ENCODE results near the gene TCF7L1. TPM values are rescaled to one million over a fixed set of nuclear protein-coding genes. Genes with fewer than 3 reads are reported as not detected.

The TCF7L1 gene
- total and polyA plus RNA-seq, 11 donors, result 1.9 to 9.8 (median 6.3) TPM

GRCh38 chr2:85277416-85278158, 144.4 kb downstream of the TCF7L1 start:
- ATAC-seq (peak; percentile 70 to 86 (median 83)), DNase-seq (peak; percentile 52 to 75 (median 71))
- 19 to 41% (median 25%) methylated on average over 4 to 15 of the region's 15 CpGs for WGBS, 4 donors
- no peaks in the 10 kb centered on the region for H3K27me3 ChIP-seq
- TF ChIP-seq CTCF (IDR thresholded peaks at IDR 0.05) (no peak), POLR2A (IDR thresholded peaks at IDR 0.05) (no peak)
- peak overlapping the region in 8 of 12 donors; percentile 2 to 37 (median 25) for H3K4me3 ChIP-seq
- H3K9me3 ChIP-seq, result no peaks in the 10 kb centered on the region
- peak overlapping the region; percentile 61 to 83 (median 74) for H3K27ac ChIP-seq
- intact Hi-C loops (cut with DNase I), result no loop called here
- H3K4me1 ChIP-seq, result peaks cover 0 to 51% (median 29%) of the 10 kb centered on the region in 12 donors
- H3K36me3 ChIP-seq, result no peaks in the 10 kb centered on the region

GRCh38 chr2:85278361-85278760, 145.2 kb downstream of the TCF7L1 start:
- no peak for TF ChIP-seq CTCF (IDR thresholded peaks at IDR 0.05)
- TF ChIP-seq POLR2A (IDR thresholded peaks at IDR 0.05), result no peak
- WGBS, 4 donors, result 71 to 73% (median 73%) methylated on average over 2 of the region's 2 CpGs
- no peaks in the 10 kb centered on the region for H3K9me3 ChIP-seq
- peaks cover 0 to under 1% (median 0%) of the 10 kb centered on the region in 9 donors for H3K36me3 ChIP-seq
- DNase-seq (no peak), ATAC-seq (no peak)
- peak overlapping the region in 10 of 12 donors; percentile 61 to 83 (median 76) for H3K27ac ChIP-seq
- peak overlapping the region in 4 of 12 donors; percentile 21 to 33 (median 30) for H3K4me3 ChIP-seq
- peaks cover 0 to 49% (median 29%) of the 10 kb centered on the region in 12 donors for H3K4me1 ChIP-seq
- H3K27me3 ChIP-seq, result no peaks in the 10 kb centered on the region
- intact Hi-C loops (cut with DNase I), result no loop called here

GRCh38 chr2:85281553-85281952, 148.4 kb downstream of the TCF7L1 start:
- intact Hi-C loops (cut with DNase I), result loop anchor here in 3 of 10 donors (5.0 to 10.0 kb wide), 2 partner anchors 39 to 357 kb away; no protein-coding TSS in a partner anchor
- no peaks in the 10 kb centered on the region for H3K9me3 ChIP-seq
- H3K4me3 ChIP-seq, result no peak overlapping the region
- TF ChIP-seq CTCF (IDR thresholded peaks at IDR 0.05) (no peak), POLR2A (IDR thresholded peaks at IDR 0.05) (no peak)
- 80 to 94% (median 87%) methylated on average over 6 of the region's 6 CpGs for WGBS, 4 donors
- DNase-seq (no peak), ATAC-seq (no peak)
- no peaks in the 10 kb centered on the region for H3K27me3 ChIP-seq
- peaks cover 0 to 38% (median 27%) of the 10 kb centered on the region in 12 donors for H3K4me1 ChIP-seq
- H3K36me3 ChIP-seq, result peaks cover 0 to 13% (median 3%) of the 10 kb centered on the region in 9 donors
- no peak overlapping the region for H3K27ac ChIP-seq

DNA sequence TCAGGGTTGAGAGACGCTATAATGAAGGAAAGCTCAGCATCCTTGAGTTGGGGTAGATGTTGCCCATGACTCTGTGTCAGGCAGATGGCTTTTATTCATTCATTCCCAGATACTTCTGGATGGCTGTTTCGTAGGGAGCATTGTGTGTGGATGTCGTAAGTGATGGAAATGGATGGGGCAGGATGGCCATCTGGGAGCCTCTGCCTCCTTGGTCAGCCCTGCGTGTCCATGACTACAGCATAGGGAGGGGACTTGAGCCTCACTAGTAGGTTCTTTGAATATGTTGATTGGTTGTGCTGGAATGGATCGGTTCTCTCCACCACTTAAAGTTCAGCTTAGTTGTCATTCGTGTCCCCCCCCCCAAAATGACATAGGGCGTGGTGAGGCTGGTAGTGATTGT, 149.7 kb downstream of the TCF7L1 start:
- 94 to 96% (median 94%) methylated on average over 7 of the region's 7 CpGs for WGBS, 4 donors
- Histone ChIP-seq H3K9me3 (no peaks in the 10 kb centered on the region), H3K27me3 (no peaks in the 10 kb centered on the region), H3K27ac (no peak overlapping the region), H3K36me3 (peaks cover 0 to 20% (median 5%) of the 10 kb centered on the region in 9 donors), H3K4me3 (no peak overlapping the region), H3K4me1 (peaks cover 0 to 24% (median 16%) of the 10 kb centered on the region in 12 donors)
- no peak for ATAC-seq
- intact Hi-C loops (cut with DNase I), result loop anchor here in 3 of 10 donors (5.0 to 10.0 kb wide), 2 partner anchors 41 to 358 kb away; no protein-coding TSS in a partner anchor
- no peak for TF ChIP-seq POLR2A (IDR thresholded peaks at IDR 0.05)
- DNase-seq, result no peak
